ENCODE data around the gene GLB1L2.

DNA sequence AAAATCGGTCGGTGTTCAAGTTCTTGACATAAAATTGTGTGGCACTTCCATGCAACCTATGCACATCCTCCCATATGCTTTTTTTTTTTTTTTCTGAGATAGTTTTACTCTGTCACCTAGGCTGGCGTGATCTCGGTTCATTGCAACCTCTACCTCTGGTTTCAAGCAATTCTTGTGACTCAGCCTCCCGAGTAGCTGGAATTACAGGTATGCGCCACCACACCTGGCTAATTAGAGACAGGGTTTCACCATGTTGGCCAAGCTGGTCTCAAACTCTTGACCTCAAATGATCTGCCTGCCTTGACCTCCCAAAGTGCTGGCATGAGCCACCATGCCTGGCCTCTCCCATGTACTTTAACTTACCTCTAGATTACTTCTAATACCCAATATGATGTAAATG lies 40.6 kb upstream of the GLB1L2 start:
- TF ChIP-seq CTCF (IDR thresholded peaks at IDR 0.05) (no peak), POLR2A (IDR thresholded peaks at IDR 0.05) (no peak)

Measured in Peyer's patch (tissue), 4 donors.